Progenitor cell of endocrine pancreas (in vitro differentiated cells): ENCODE measurements around the gene SEMA3A. TPM values are rescaled to one million over a fixed set of nuclear protein-coding genes. Genes with fewer than 3 reads are reported as not detected.

Experiments
- DNase-seq: peaks from one replicate; pipeline ENCODE4 v3.0.0; 2021; ENCODE audit warnings: low spot score; ENCODE audit not compliant: unreplicated experiment
- H3K27ac Mint-ChIP-seq: 2 replicates; pipeline ENCODE4 v1.8.0; 2021; ENCODE audit warnings: mild to moderate bottlenecking, moderate library complexity, mixed read lengths
- H3K27me3 Mint-ChIP-seq: 2 replicates; pipeline ENCODE4 v1.8.0; 2021; ENCODE audit warnings: mixed read lengths
- H3K36me3 Mint-ChIP-seq: 2 replicates; pipeline ENCODE4 v1.8.0; 2022; ENCODE audit warnings: mixed read lengths; ENCODE audit not compliant: insufficient read depth
- H3K4me1 Mint-ChIP-seq: 2 replicates; pipeline ENCODE4 v1.8.0; 2021; ENCODE audit warnings: low read depth, mixed read lengths
- H3K4me3 Mint-ChIP-seq: 2 replicates; pipeline ENCODE4 v1.8.0; 2021; ENCODE audit warnings: low read depth, mild to moderate bottlenecking, moderate library complexity, mixed read lengths
- H3K9me3 Mint-ChIP-seq: 2 replicates; pipeline ENCODE4 v1.8.0; 2021; ENCODE audit warnings: low read depth, mixed read lengths
- total RNA-seq: library from RNA; stranded (reverse); gene quantifications from 2 replicates; pipeline ENCODE4 v1.2.1, GENCODE V29; 2021
- TF ChIP-seq, protein P1 (sequence below): fragments of 200-600 bp; sonication (generic); IDR thresholded peaks from one replicate; pipeline ENCODE4 v1.5.0; 2021; ENCODE audit warnings: antibody characterized with exemption, mild to moderate bottlenecking; ENCODE audit not compliant: unreplicated experiment

Gene SEMA3A
- total RNA-seq, 1 donor from 2014 or later = 12.4 TPM

DNA sequence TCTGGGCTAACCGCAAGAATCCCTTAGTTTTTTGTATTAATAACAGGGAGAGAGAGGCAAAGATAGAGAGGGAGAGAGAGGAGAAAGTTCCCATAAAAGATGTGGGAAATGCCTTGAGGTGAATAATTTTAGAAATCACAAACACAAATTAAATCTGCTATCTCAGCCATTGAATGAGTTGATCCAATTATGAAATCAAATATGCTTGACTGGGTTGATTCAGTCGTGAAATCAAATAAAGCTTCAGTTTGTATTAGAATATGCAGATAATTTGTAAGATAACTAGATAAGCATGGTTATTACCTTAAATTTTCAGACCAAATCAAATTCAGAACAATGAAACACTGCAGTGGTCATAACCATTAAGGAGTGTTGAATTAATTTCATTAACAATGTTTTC, 68.9 kb downstream of the SEMA3A start:
- TF ChIP-seq, protein P1, sequence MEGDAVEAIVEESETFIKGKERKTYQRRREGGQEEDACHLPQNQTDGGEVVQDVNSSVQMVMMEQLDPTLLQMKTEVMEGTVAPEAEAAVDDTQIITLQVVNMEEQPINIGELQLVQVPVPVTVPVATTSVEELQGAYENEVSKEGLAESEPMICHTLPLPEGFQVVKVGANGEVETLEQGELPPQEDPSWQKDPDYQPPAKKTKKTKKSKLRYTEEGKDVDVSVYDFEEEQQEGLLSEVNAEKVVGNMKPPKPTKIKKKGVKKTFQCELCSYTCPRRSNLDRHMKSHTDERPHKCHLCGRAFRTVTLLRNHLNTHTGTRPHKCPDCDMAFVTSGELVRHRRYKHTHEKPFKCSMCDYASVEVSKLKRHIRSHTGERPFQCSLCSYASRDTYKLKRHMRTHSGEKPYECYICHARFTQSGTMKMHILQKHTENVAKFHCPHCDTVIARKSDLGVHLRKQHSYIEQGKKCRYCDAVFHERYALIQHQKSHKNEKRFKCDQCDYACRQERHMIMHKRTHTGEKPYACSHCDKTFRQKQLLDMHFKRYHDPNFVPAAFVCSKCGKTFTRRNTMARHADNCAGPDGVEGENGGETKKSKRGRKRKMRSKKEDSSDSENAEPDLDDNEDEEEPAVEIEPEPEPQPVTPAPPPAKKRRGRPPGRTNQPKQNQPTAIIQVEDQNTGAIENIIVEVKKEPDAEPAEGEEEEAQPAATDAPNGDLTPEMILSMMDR = no peak
- H3K4me1 Mint-ChIP-seq = peaks cover 5% of the 10 kb centered on the region
- H3K4me3 Mint-ChIP-seq = no peak overlapping the region
- no peak overlapping the region for H3K27ac Mint-ChIP-seq
- no peak for DNase-seq
- no peaks in the 10 kb centered on the region for H3K27me3 Mint-ChIP-seq
- no peaks in the 10 kb centered on the region for H3K9me3 Mint-ChIP-seq
- H3K36me3 Mint-ChIP-seq = peaks cover 1% of the 10 kb centered on the region

DNA sequence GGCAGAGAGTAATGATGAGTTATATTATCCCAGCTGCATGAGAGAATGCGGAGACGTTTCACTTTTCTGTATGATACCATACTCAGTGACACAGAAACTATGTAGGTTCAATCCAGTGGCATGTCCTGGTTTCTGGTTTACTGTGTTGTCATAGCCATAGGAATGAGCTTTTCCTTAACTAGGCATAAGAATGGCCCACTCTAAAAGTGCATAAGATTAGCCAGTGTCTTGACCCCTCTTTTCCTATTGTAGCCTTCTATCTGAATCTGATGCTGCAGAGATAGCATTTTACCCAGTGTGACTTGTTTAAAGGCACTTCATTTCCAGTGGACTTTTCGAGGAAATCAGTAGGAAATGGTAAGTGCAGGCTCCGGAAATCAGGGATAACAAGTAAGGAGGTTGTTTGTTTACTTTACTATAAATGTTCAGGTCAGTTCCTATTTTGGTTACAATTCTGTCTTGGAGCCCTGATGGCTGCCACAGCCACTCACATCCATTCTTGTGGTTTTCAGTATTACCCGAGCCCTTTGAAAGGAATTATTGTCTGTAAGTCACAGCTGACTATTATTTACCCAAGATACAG, 70.5 kb downstream of the SEMA3A start:
- Mint-ChIP-seq H3K9me3 (no peaks in the 10 kb centered on the region), H3K4me3 (no peak overlapping the region), H3K4me1 (peaks cover 5% of the 10 kb centered on the region), H3K27me3 (no peaks in the 10 kb centered on the region), H3K27ac (no peak overlapping the region), H3K36me3 (no peaks in the 10 kb centered on the region)
- DNase-seq = no peak
- TF ChIP-seq, protein P1 = no peak

DNA sequence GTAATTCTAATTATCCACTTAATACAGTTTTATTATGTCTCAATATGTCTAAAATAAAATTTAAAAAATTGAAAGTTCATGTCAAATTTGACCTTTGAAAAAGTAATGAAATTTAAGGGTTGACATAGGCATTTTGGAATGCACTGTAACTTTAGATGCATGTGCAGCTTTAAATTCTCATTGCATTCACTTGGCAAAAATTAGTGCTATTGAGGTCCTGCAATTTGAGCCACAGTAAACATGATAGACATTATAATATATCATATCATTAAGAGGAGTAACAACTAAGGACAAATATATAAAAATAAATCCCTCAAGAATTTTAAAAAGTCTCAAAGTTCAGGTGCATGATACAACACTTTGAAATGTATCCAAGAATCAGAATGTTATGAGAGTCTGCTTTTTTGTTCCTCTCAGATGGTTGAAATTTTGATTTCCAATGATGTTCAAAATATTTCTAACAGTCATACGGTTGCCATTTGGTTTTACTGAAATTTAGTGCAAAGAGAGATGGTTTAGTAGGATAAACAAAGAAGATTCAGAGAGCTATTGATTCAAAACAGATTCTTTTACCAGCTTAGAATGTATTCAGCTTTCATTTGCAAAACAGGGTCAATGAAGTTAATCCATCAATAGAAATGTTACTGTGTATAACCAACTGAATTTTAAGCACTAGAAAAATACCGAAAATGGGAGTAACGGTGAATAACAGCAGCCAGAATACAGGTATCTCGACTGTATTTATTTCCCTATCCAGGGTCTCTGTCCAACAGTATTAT, 71.8 kb downstream of the SEMA3A start:
- DNase-seq = no peak
- Mint-ChIP-seq H3K4me3 (no peak overlapping the region), H3K27me3 (no peaks in the 10 kb centered on the region), H3K4me1 (peaks cover 5% of the 10 kb centered on the region), H3K36me3 (no peaks in the 10 kb centered on the region), H3K9me3 (no peaks in the 10 kb centered on the region), H3K27ac (no peak overlapping the region)
- TF ChIP-seq, protein P1 = no peak

DNA sequence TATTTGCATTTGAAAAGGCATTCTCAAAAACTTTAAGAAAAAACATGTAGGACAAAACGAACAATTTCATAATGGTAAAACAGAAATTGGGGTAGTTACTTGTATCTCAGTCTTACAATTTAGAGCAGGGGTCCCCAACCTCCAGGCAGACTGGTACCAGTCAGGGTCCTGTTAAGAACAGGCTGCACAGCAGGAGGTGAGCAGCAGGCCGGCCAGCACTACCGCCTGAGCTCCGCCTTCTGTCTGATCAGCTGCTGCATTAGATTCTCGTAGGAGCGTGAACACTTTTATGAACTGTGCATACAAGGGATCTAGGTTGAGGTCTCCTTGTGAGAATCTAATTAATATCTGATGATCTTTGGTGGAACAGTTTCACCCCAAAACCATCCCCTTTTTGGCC, 77.3 kb downstream of the SEMA3A start:
- TF ChIP-seq, protein P1 = no peak
- Mint-ChIP-seq H3K4me3 (no peak overlapping the region), H3K36me3 (no peaks in the 10 kb centered on the region), H3K4me1 (peaks cover 4% of the 10 kb centered on the region), H3K27ac (no peak overlapping the region), H3K27me3 (no peaks in the 10 kb centered on the region), H3K9me3 (no peaks in the 10 kb centered on the region)
- no peak for DNase-seq

DNA sequence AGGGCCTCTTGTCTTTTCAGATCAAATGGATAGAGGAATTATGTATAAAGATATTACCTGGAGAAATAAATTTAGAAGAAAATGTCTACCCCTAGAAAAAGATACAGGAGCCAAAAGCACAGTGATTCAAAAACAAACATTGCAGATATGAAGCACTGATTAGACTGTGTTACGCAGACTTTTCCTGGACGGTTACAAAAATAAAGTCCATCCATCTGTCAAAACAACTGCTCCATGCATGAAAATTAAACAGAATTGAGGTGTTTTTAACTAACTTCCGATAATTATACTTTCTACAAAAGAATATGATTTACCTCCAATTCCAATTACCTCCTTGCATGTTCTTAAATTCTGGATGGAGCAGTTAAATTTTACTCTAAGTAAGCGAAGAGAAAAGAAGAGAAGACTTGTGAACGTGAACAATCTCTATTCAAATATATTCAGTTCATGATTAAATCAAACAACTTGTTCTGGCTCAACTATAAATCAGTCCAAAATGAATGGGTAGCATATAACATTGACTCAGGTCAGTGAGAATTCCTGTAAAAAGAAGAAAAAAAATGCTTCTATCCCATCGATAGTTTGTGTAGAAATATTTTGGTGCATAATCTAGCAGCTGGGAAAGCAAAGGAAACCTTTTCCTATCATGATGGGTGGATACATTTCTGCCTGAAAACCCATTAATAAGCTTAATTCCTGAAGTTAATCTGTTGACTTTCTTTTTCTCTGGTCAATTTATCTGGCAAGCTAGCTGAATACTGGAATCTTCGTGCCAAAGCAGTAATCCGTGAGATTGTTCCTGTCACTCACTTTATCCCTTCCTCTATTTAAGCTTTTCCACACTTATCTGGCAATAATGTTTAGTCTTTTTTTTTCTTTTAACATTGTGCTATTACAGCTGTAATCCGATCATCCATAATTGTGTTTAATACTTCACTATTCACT, 80.4 kb downstream of the SEMA3A start:
- H3K27ac Mint-ChIP-seq = no peak overlapping the region
- no peaks in the 10 kb centered on the region for H3K9me3 Mint-ChIP-seq
- H3K4me3 Mint-ChIP-seq = no peak overlapping the region
- TF ChIP-seq, protein P1 = no peak
- H3K36me3 Mint-ChIP-seq = no peaks in the 10 kb centered on the region
- no peak for DNase-seq
- H3K4me1 Mint-ChIP-seq = peaks cover 4% of the 10 kb centered on the region
- no peaks in the 10 kb centered on the region for H3K27me3 Mint-ChIP-seq
